Esophagus squamous epithelium (tissue), 4 donors: ENCODE measurements around the gene CYP21A2.
"Not testable (repeated sequence)": the region's sequence is repeated elsewhere in the genome, so short reads cannot be mapped to it uniquely, and the experiment has no call there.

Source experiments
- CTCF ChIP-seq, 6 experiments: fragments of 450-650 bp in 4 of 6; fragments of 200-600 bp in 2 of 6; sonication (generic) in 2 of 6; IDR thresholded peaks; one replicate each; pipeline ENCODE4 v1.5.1; 2016 to 2019; ENCODE audit warnings: antibody characterized with exemption in 6 of 6, mild to moderate bottlenecking in 4 of 6, moderate library complexity in 4 of 6
- POLR2A ChIP-seq, 4 donors: fragments of 450-650 bp; IDR thresholded peaks; one replicate each; pipeline ENCODE4 v1.6.1; 2017; ENCODE audit warnings: antibody characterized with exemption in 4 of 4, mild to moderate bottlenecking in 4 of 4, moderate library complexity in 3 of 4

GRCh38 chr6:32007086-32007485 lies 31.1 kb upstream of the CYP21A2 start:
- TF ChIP-seq CTCF, POLR2A (IDR thresholded peaks at IDR 0.05): not testable (repeated sequence)
